ENCODE results near the gene DSCAML1. TPM values are rescaled to one million over a fixed set of nuclear protein-coding genes. Genes with fewer than 3 reads are reported as not detected.

The DSCAML1 gene
- total RNA-seq, 1 experiment from 2014 or later: 0.15 TPM

DNA sequence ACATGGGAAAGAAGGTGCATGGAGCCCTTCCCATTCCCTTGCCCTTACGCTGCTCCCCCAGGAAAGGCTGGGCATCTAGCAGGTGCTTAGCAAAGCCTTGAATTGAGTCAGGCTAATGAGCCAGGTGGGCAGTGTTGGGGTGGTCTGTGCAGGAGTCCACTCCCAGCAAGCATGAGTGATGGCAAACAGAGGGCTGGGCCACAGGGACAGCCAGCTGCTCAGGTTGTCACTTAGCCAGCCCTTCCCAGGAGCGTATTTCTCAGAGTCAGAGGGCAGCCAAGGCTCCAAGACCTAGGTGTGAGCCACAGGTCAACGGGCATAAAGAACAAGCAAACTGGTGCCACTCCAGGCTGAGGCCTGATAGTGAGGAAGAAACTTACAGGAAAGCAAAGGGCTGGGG lies 149.8 kb downstream of the DSCAML1 start:
- H3K4me1 Mint-ChIP-seq: peaks cover 0 to 14% of the 10 kb centered on the region in 2 experiments; a peak in 2 of 4 replicates
- Histone ChIP-seq H3K79me1 (ENCODE audit: insufficient read depth, low read depth, low read length, poor library complexity, severe bottlenecking) (no peaks in the 10 kb centered on the region), H3K4ac (ENCODE audit: low read depth, low read length) (no peak overlapping the region), H3T11ph (ENCODE audit: low read length) (no peak overlapping the region), H2AFZ (ENCODE audit: low read length) (no peak overlapping the region), H2AK5ac (ENCODE audit: insufficient read length, low read length) (no peak overlapping the region), H3K14ac (ENCODE audit: insufficient read depth, low read length) (no peak overlapping the region; the same call in 1 of the 2 replicates), H4K91ac (ENCODE audit: insufficient read length, low read depth, low read length) (no peak overlapping the region), H3K9ac (ENCODE audit: extremely low read depth, insufficient read length, low read length) (no peak overlapping the region), H3K18ac (ENCODE audit: insufficient read length, low read depth, low read length) (no peak overlapping the region), H3K27me3 (ENCODE audit: insufficient read depth, low read length) (no peaks in the 10 kb centered on the region), H2BK20ac (ENCODE audit: low read depth, low read length, poor library complexity, severe bottlenecking) (no peak overlapping the region), H4K8ac (replicated peaks; ENCODE audit: insufficient read length, low read depth, low read length) (no peak overlapping the region), H2BK5ac (ENCODE audit: insufficient read length, low read length) (no peak overlapping the region), H3K4me2 (ENCODE audit: insufficient read depth, insufficient read length, low read length) (no peak overlapping the region), H3K4me1 (ENCODE audit: insufficient read depth, low read length) (no peaks in the 10 kb centered on the region), H3K56ac (ENCODE audit: insufficient read length, low read depth, low read length) (no peak overlapping the region), H4K5ac (ENCODE audit: insufficient read length, low read depth, low read length) (no peak overlapping the region), H3K9me3 (ENCODE audit: control insufficient read depth, low read depth, low read length) (no peaks in the 10 kb centered on the region), H2BK120ac (ENCODE audit: low read depth, low read length, poor library complexity, severe bottlenecking) (no peak overlapping the region), H2BK15ac (ENCODE audit: low read depth, low read length) (no peak overlapping the region), H3K27ac (ENCODE audit: insufficient read length, low read depth, low read length) (no peak overlapping the region), H3K23me2 (ENCODE audit: insufficient read length, low read depth, low read length, poor library complexity, severe bottlenecking) (no peaks in the 10 kb centered on the region), H4K20me1 (ENCODE audit: control insufficient read depth, insufficient read depth, insufficient read length) (no peaks in the 10 kb centered on the region), H3K23ac (ENCODE audit: insufficient read length, low read depth, low read length) (no peak overlapping the region), H2BK12ac (ENCODE audit: insufficient read length, low read depth, low read length) (no peak overlapping the region), H3K79me2 (ENCODE audit: insufficient read depth, low read length) (no peaks in the 10 kb centered on the region)
- no peak overlapping the region; a peak in 1 of 7 replicates for H3K27ac Mint-ChIP-seq
- H3K36me3 Mint-ChIP-seq (ENCODE audit: insufficient read depth in 1 of 3, low read depth in 3 of 3): no peaks in the 10 kb centered on the region
- DNase-seq: no peak
- WGBS (ENCODE audit: extremely low coverage, insufficient read length, low lambda C conversion rate): no CpG with 5 or more reads among the region's 3 CpGs
- no peak for TF ChIP-seq CTCF (conservative IDR thresholded peaks at IDR 0.05)
- H3K9me3 Mint-ChIP-seq: no peaks in the 10 kb centered on the region; a peak in 1 of 5 replicates
- H3K4me3 Mint-ChIP-seq: no peak overlapping the region
- peaks cover 6% of the 10 kb centered on the region for H3K27me3 Mint-ChIP-seq (ENCODE audit: low read depth)

Data from H9 (cell line).